Cardiac muscle cell (in vitro differentiated cells and primary cell): ENCODE results near the gene HASPIN. TPM values are rescaled to one million over a fixed set of nuclear protein-coding genes. Genes with fewer than 3 reads are reported as not detected.

Experiments
- DNase-seq, 2 donors: peaks; one replicate each; pipeline versions ENCODE4 v3.0.0 to v3.0.0-alpha.2; 2010 to 2017; ENCODE audit warnings: low read depth in 1 of 2, low spot score in 1 of 2
- H3K27ac ChIP-seq: fragments of 200-600 bp; sonication (generic); 2 replicates; pipeline ENCODE4 v1.5.1; 2016
- H3K27me3 ChIP-seq: fragments of 200-600 bp; sonication (generic); 2 replicates; pipeline ENCODE4 v1.6.0; 2016; ENCODE audit warnings: control low read depth
- H3K36me3 ChIP-seq: fragments of 200-600 bp; sonication (generic); 2 replicates; pipeline ENCODE4 v1.5.1; 2016; ENCODE audit warnings: control low read depth
- H3K4me1 ChIP-seq: fragments of 200-600 bp; sonication (generic); 2 replicates; pipeline ENCODE4 v1.8.1; 2017; ENCODE audit warnings: low read depth, mild to moderate bottlenecking, mixed run types
- H3K4me3 ChIP-seq: fragments of 200-600 bp; sonication (generic); 2 replicates; pipeline ENCODE4 v1.5.1; 2016; ENCODE audit warnings: mild to moderate bottlenecking
- H3K9me3 ChIP-seq: fragments of 200-600 bp; sonication (generic); 2 replicates; pipeline ENCODE4 v1.5.1; 2017; ENCODE audit warnings: low read depth, mild to moderate bottlenecking, control low read depth
- polyA plus RNA-seq: library from polyadenylated mRNA; unstranded; fragments of >200 nt; fragmentation: Nextera tagmentation; extraction: Ambion mirVana; gene quantifications from 2 replicates; pipeline ENCODE4 v1.2.1, GENCODE V29; 2016
- total RNA-seq: library from RNA; depleted of rRNA; stranded (reverse); fragments of >200 nt; gene quantifications from 2 replicates; pipeline ENCODE4 v1.2.3, GENCODE V29; 2016
- TF ChIP-seq, protein P1 (sequence below): IDR thresholded peaks from 2 replicates; pipeline ENCODE4 v1.5.1; 2012; ENCODE audit warnings: low read depth, mild to moderate bottlenecking, low read length

HASPIN gene
- 2.4 and 10.8 TPM in 2 replicates for total RNA-seq
- 0.87 and 3.3 TPM in 2 replicates for polyA plus RNA-seq

DNA sequence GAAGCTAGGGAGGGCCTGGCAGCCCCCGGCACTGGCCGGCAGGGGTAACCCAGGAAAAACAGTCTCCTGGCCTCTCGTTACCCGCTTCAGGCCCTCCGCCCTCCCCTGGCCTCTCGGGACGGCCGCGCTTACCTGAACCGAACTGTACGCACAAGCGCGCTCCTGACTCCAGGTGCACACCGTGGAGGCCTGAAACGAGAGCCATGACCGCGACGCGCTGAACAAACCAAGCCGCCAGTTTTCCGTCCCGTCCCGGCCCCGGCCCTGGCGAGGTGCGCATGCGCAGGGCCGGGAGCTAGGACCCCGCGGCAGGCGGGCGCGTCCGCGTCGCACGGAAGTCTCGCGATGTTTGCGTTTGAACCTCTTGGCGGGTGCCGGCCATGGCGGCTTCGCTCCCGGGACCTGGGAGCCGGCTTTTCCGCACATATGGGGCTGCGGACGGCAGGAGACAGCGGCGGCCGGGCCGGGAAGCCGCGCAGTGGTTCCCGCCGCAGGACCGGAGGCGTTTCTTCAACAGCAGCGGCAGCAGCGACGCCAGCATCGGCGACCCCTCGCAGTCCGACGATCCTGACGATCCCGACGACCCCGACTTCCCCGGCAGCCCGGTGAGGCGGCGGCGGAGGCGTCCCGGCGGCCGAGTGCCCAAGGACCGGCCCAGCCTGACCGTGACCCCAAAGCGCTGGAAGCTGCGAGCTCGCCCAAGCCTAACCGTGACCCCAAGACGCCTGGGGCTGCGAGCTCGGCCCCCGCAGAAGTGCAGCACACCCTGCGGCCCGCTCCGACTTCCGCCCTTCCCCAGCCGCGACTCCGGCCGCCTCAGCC, at the start of gene HASPIN:
TSS of gene HASPIN (plus strand) at position 348 of the 822 bp plus-strand sequence. CDS start at position 381, 33 bp downstream.
- peak within 1 kb of the TSS; percentile 83 for H3K4me3 ChIP-seq
- no peaks in the 10 kb centered on the region for H3K9me3 ChIP-seq
- H3K36me3 ChIP-seq = peaks cover 9% of the 10 kb centered on the region
- peak within 1 kb of the TSS; percentile 90 for H3K27ac ChIP-seq
- H3K4me1 ChIP-seq = peaks cover 3% of the 10 kb centered on the region
- DNase-seq = peak; percentile 92 to 97
- TF ChIP-seq, protein P1, sequence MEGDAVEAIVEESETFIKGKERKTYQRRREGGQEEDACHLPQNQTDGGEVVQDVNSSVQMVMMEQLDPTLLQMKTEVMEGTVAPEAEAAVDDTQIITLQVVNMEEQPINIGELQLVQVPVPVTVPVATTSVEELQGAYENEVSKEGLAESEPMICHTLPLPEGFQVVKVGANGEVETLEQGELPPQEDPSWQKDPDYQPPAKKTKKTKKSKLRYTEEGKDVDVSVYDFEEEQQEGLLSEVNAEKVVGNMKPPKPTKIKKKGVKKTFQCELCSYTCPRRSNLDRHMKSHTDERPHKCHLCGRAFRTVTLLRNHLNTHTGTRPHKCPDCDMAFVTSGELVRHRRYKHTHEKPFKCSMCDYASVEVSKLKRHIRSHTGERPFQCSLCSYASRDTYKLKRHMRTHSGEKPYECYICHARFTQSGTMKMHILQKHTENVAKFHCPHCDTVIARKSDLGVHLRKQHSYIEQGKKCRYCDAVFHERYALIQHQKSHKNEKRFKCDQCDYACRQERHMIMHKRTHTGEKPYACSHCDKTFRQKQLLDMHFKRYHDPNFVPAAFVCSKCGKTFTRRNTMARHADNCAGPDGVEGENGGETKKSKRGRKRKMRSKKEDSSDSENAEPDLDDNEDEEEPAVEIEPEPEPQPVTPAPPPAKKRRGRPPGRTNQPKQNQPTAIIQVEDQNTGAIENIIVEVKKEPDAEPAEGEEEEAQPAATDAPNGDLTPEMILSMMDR = peak; percentile 29
- no peaks in the 10 kb centered on the region for H3K27me3 ChIP-seq

DNA sequence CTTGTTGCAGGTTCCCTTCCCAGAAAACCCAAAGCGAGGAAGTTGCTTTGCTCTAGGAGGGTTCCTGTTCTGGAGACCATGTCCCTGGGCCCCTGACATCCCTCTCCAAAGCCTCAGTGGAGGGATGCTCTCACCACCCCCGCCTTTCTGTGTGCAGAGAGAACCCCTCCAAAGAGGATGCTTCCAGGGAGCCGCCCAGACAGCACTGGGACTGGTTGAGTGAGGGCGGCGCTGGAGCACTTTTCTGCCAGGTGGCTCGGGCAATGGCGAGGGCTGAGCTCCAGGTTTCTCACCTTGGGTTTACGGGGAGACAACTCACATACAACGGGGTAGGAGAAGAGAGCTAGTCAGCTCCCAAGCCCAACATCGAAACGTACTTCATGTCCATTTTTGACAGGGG, 47.8 kb upstream of the HASPIN start:
- TF ChIP-seq, protein P1 = no peak
- no peak overlapping the region for H3K27ac ChIP-seq
- H3K9me3 ChIP-seq = no peaks in the 10 kb centered on the region
- no peak for DNase-seq
- H3K36me3 ChIP-seq = no peaks in the 10 kb centered on the region
- H3K4me3 ChIP-seq = no peak overlapping the region
- no peaks in the 10 kb centered on the region for H3K4me1 ChIP-seq
- H3K27me3 ChIP-seq = no peaks in the 10 kb centered on the region

DNA sequence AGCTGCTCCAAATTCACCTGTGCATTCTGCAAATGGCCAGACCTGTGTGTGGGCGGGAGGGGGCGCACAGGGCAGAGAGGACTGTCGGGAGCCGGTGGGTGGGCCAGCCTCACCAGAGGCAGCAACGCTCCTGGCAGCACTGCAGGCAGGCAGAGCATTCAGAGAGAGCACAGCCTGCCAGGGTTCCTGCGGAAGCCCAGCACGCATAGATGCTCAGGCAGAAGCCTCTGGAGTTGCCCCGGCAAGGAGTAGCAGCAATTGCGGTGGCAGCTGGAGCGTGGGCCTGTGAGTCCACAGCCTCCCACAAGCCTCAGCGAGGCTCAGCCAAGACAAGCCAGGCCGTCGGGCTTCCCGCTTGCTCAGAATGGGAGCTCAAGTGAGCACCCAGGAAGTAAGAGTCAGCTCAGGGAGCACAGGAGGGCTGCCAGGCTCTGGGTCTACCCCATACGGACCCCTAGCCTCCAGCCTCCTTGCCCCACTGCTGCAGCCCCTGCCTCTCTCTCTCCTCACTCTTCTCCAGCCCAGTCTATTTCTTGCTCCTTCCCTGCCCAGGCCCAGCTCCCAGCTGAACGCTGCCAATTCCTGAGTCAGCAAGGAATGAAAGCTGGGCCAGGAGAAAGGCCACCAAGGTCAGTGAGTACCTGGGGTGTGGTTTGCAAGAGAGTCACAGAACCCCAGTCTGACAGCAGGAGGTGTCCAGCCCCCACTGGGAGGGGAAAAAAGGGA, 45.4 kb upstream of the HASPIN start:
- DNase-seq = no peak
- TF ChIP-seq, protein P1 = no peak
- Histone ChIP-seq H3K27ac (no peak overlapping the region), H3K4me1 (no peaks in the 10 kb centered on the region), H3K9me3 (no peaks in the 10 kb centered on the region), H3K4me3 (no peak overlapping the region), H3K36me3 (no peaks in the 10 kb centered on the region), H3K27me3 (no peaks in the 10 kb centered on the region)

DNA sequence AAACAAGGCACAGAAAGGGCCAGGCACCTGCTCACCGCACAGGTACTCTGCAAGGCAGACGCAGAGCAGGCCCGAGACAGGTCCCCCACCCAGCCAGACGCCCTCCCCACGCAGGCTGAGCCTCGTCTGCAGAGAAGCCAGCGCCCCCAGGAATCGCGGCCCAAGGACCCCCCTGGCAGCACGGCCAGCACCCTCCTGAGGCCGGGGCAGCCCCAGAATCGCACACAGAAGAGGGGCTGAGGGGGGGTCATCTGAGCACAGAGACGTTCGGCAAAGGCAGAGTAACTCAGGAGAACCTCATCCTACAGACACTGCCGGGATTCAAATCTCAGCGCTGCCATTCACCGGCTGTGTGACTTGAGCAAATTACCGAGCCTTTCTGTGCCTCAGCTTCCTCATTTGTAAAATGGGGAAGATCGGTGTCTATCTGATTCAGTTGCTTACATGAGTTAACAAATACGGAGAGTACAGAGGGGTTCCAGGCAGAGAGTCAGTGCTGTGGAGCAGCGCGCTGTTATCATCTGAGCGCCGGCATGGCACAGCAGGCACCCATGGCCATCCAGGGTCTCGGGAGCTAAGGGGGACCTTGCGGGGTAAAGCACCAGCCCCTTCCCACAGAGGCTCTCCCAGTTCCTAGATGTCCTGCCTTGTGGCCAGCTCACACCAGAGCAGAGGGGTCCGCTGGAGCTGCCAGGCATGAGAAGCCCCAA, 44.7 kb upstream of the HASPIN start:
- H3K4me1 ChIP-seq = no peaks in the 10 kb centered on the region
- H3K36me3 ChIP-seq = no peaks in the 10 kb centered on the region
- no peaks in the 10 kb centered on the region for H3K27me3 ChIP-seq
- TF ChIP-seq, protein P1 = no peak
- H3K9me3 ChIP-seq = no peaks in the 10 kb centered on the region
- no peak overlapping the region for H3K27ac ChIP-seq
- no peak overlapping the region for H3K4me3 ChIP-seq
- DNase-seq = no peak

DNA sequence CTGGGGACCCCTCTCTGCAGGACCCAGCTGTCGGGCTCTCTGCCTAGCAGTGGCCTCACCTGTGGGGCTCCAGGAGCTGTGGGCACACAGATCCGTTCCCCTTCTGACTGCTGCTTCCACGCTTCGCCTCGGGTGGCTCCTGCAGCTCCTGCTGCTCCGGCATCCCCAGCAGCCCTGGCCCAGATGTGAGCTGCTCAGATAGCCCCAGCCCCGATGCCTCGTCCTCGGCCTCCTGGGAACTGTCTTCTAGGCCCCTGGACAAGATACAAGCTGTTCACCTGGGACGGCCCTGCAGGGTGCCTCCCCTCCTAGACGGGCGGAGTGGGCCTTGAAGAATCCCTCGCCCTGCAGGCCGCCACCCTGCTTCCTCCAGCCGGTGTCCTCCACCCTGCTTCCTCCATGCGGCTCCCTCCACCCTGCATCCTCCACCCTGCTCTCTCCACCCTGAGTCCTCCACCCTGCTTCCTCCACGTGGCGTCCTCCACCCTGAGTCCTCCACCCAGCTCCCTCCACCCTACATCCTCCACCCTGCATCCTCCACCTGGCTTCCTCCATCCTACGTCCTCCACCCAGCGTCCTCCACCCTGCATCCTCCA, 44.1 kb upstream of the HASPIN start:
- Histone ChIP-seq H3K4me1 (no peaks in the 10 kb centered on the region), H3K9me3 (no peaks in the 10 kb centered on the region), H3K27me3 (no peaks in the 10 kb centered on the region), H3K27ac (no peak overlapping the region), H3K4me3 (no peak overlapping the region), H3K36me3 (no peaks in the 10 kb centered on the region)
- DNase-seq = no peak
- TF ChIP-seq, protein P1 = no peak
